Measurements from ENCODE around the gene ENTPD3.
"Not testable (repeated sequence)": the region's sequence is repeated elsewhere in the genome, so short reads cannot be mapped to it uniquely, and the experiment has no call there.

Gene ENTPD3

DNA sequence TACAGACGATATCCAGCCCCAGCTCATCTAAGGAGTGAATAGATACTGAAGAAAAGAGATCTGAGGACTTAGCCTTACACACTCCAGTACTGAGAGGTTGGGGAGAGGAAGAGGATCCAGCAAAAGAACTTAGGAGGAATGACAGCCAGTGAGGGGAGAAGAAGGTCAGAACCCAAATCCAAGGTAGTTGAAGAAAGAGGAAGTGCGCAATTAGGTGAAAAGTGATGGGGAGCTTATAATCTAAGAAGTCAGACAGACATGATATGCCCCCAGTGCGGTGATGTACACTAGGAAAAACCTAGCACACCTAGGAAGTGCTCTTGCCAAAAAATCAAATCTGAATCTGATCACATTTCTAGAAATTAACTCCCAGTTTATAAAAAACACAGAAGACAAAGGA lies 20.6 kb downstream of the ENTPD3 start:
- DNase-seq, result no peak

DNA sequence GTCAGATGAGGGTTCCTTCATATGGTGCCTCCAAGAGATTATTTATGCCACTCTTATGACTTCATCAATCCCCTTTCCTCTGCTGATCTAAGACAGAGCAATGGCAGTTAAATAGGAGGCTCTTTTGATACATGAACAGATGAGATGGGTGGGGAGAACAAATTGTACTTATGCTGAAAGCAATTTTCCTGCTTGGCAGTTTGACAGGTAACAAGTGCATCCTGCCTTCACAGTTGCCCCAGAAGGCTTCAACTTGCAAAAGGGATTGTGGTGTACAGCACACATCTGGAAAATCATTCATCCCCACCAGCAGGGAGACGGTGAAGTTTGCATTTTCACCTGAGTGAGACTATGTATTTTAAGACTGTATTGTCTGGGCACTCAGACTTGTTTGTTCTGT lies 27.3 kb downstream of the ENTPD3 start:
- no peak for DNase-seq

DNA sequence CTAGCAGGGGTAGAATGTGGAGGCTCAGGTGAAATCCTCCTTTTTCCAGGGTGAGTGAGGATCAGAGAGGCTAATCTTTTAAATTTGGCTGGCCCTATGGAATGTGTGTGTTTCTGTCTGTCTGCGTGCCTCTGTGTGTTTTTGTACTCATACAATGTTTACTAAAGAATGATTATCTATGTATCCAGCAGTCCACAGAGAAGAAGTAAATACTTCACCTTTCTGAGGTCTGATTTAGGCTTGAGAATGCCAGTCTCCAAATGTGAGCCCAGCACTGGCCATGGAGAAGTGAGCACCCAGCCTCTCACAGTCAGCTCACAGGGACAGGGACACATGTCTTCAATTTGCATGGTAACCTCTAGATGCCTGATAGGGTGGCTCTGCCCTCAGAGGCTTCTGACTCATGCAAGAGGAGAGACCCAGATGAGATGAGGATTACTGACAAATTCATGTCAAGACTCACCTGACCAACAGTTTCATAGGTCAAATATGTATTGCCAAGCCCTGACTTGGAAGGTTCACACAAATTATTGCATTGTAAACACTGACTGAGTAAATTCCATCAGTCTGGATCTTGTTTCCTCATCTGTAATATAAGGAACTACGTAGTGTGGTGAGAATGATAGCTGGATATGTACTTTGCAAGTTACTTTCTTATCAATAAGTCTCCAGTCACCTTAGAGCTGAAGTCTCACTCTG lies 31.0 kb downstream of the ENTPD3 start:
- no peak for DNase-seq

- no peak for DNase-seq
Observed at GRCh38 chr3:40422861-40423260, 35.9 kb downstream of the ENTPD3 start.

- DNase-seq, result no peak
Observed at GRCh38 chr3:40427045-40427669, 40.2 kb downstream of the ENTPD3 start.

GRCh38 chr3:40432793-40433192 lies 45.8 kb downstream of the ENTPD3 start:
- DNase-seq, result no peak

DNA sequence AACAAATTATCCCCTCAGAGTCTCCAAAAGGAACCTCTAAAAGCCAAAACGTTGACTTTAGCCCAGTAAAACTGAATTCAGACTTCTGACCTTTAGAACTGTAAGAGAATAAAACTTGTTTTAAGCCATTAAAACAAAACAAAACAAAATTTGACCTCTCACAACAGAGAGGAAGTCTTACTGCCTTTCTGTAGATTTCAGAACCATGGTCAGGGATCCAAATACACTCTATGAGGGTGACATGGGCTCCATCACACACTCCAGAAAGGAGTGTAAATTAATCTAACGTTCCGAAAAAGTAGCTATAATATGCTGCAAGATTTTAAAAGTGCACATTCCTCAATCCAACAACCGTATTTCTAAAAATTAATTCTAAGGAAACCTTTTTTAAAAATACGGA lies 50.9 kb downstream of the ENTPD3 start:
- DNase-seq, result no peak

DNA sequence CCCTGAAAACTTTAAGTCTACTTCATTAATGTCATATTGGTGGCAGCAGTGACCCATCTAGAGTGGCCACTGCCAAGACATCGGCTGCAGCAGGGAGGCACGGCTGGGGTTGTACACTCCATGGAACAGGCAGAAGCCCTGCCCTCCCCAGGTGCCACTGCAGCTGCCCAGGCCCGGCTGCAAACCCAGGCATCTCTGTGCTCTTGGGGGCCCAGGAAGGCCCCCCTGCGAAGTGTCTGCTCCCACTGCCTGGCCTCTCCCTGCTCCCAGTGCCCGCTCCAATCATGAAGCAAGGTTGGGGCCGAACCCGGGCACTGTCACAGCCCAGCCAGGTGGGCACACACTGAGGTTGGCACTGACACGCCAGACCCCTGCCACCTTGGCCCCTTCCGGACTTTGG lies 58.1 kb downstream of the ENTPD3 start:
- no peak for DNase-seq

GRCh38 chr3:40445880-40446279 lies 58.9 kb downstream of the ENTPD3 start:
- DNase-seq, result no peak

GRCh38 chr3:40450438-40450837 lies 63.5 kb downstream of the ENTPD3 start:
- DNase-seq, result no peak

- DNase-seq, result no peak
Observed at GRCh38 chr3:40451551-40451950, 64.6 kb downstream of the ENTPD3 start.

DNA sequence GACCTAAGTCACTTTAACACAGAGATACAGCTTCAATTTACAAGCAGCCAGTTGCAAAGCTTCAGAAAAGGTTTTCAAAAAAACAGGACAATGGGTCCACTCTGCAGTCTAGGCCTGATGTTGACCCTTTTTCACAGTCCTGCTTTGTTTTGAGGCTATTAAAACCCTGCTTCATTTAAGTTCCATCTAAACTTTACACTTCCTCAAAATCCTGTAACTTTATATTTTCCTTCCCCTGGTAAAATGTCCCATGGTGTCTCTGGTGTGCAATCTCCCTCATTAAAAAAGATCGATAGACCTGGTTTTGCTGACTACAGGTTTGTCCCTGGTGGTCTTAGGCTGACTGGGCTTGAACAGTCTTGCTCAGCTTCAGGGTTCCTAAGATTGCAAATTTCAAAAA lies 65.1 kb downstream of the ENTPD3 start:
- DNase-seq, result no peak

DNA sequence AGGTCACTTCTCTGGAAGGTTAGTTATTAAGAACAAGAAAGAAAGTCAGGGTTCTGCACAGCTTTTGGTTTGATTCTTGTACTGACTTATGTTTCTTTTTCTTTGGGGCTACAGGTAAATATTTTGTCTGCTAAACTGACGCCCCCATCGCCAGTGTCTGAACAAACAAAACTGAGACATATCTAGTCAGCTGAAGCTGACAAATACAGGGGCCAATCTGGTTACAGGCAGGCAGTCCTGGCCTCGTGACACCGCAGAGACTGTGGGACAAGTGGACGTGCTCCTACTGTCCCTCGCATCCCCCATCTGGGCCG lies 65.5 kb downstream of the ENTPD3 start:
- DNase-seq, result no peak

GRCh38 chr3:40452876-40453730 lies 66.1 kb downstream of the ENTPD3 start:
- peak; percentile 90 for DNase-seq

DNA sequence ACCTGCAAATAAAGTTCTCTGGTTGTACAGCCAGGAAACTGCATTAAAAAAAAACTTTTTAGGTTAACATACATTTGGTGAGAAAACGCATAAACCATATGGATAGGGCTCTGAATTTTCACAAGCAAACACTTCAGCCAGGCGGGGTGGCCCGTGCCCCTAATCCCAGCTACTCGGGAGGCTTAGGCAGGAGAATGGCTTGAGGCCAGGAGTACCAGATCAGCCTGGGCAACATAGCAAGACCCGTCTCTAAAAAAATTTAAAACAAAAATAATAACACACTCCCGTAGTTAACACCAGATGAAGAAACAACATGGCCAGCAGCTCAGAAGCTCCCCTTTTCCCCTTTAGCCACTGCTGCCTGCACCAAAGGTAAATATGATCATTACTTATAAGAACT lies 66.9 kb downstream of the ENTPD3 start:
- no peak for DNase-seq

GRCh38 chr3:40455328-40455727 lies 68.3 kb downstream of the ENTPD3 start:
- no peak for DNase-seq

- DNase-seq, result no peak
Observed at GRCh38 chr3:40456279-40456939, 69.4 kb downstream of the ENTPD3 start.

DNA sequence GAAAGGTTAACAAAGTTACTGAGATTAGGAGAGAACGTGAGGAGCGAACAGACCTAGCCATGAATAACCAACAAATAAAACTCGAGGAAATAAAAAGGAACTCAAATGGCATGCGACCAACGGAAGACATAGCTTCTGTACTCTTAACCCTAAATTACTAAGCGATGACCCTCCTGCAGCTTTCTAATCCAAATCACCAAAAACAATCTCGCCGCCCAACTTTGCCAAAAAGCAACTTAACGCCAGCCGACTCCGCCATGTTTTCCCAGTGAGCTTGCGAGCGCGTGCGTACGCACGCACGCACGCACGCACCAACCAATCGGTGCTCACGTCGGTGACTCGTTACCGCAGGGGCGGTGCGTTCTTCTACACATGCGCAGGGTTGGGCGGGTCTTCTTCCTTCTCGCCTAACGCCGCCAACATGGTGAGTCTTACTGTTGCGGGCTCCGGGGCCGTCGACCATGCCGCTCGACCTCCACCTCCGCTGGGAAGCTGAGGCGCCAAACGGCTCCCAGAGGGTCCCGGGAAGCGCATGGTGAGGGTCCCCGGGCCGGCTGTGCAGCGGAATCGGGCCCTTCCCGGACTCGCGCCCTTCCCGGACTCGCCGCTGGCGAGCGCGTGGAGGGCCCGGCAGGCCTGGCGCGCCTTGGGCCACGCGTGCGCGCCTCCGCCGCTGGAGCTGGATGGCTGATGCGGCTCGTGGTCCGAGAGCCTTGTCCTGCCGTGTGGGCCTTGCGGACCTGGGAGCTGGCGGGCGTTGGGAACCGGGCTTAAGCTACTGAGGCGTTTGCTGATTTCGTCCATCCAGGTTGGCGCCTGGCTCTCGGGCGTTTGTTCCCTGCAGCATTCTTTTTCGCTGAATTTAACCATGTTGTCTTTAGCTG lies 70.2 kb downstream of the ENTPD3 start, which contains the start of gene RPL14:
Gene RPL14, plus strand, starts transcription at position 400 of the 884 bp plus-strand sequence. Its CDS starts 133 bp downstream, at position 533.
- peak; percentile 91 for DNase-seq

GRCh38 chr3:40458473-40458872 lies 71.5 kb downstream of the ENTPD3 start:
- no peak for DNase-seq

DNA sequence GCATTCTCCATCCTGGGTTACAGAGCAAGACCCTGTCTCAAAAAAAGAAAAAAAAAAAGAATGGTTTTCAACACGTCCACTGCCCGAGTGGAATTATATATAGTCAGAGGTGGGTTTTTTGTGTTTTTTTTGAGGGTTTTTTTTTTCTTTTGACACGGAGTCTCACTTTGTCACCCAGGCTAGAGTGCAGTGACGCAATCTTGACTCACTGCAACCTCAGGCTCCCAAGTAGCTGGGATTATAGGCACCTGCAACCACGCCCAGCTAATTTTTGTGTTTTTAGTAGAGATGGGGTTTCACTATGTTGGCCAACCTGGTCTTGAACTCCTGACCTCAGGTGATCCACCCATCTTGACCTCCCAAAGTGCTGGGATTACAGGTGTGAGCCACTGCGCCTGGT lies 73.5 kb downstream of the ENTPD3 start:
- DNase-seq, result not testable (repeated sequence)

DNA sequence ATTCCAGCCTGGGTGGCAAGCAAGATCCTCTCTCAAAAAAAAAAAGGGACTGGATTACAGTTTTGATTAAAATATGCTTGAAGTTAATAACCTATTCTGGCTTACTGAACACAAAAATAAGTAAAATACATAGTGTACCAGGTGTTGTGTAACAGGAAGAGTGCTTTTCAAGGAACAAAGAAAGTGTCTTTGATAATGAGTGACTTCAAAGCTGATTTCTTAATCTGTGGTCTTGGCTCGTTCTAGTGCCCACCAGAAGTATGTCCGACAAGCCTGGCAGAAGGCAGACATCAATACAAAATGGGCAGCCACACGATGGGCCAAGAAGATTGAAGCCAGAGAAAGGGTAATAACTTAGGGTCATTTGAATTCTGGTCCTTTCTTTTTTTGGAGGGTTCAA lies 74.2 kb downstream of the ENTPD3 start:
- no peak for DNase-seq

DNA sequence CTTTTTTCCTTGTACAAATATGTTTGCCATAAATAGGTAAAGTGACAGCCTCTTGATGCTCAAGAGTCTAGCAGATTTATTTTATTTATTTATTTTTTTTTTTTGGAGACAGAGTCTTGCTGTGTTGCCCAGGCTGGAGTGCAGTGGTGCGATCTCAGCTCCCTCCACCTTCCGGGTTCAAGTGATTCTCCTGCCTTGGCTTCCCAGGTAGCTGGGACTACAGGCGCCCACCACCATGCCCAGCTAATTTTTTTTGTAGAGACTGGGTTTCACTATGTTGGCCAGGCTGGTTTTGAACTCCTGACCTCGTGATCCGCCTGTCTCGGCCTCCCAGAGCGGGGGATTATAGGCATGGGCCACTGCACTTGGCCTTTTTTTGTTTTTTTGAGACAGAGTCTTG lies 75.9 kb downstream of the ENTPD3 start:
- not testable (repeated sequence) for DNase-seq
